ENCODE measurements around the gene TSPAN14. TPM values are rescaled to one million over a fixed set of nuclear protein-coding genes. Genes with fewer than 3 reads are reported as not detected.
A peak's percentile ranks its signal among the peaks of the same experiment; 100 is the strongest.

Gene TSPAN14
- total and polyA plus RNA-seq, 12 donors: 13.1 to 112 (median 45.5) TPM

GRCh38 chr10:80538481-80539185 is 84.5 kb downstream of the TSPAN14 start:
- no peaks in the 10 kb centered on the region for H3K36me3 ChIP-seq (replicated peaks in 1 of 2)
- intact Hi-C loops (cut with DNase I): no loop called here
- 84 to 91% (median 90%) methylated on average over 9 to 16 of the region's 16 CpGs for WGBS, 4 donors
- H3K4me1 ChIP-seq (replicated peaks in 1 of 2): no peaks in the 10 kb centered on the region
- H3K9me3 ChIP-seq (replicated peaks in 1 of 3): no peaks in the 10 kb centered on the region
- no peak overlapping the region for H3K27ac ChIP-seq
- no peak overlapping the region for H3K4me3 ChIP-seq
- TF ChIP-seq POLR2A (IDR thresholded peaks at IDR 0.05): no peak
- TF ChIP-seq CTCF (IDR thresholded peaks at IDR 0.05): no peak
- H3K27me3 ChIP-seq: no peaks in the 10 kb centered on the region
- peak in 1 of 7 donors; percentile 21 for DNase-seq

- 84 to 94% (median 85%) methylated on average over 5 to 7 of the region's 7 CpGs for WGBS, 4 donors
- Histone ChIP-seq H3K4me1 (replicated peaks in 1 of 2) (no peaks in the 10 kb centered on the region), H3K4me3 (no peak overlapping the region), H3K36me3 (replicated peaks in 1 of 2) (no peaks in the 10 kb centered on the region), H3K27me3 (no peaks in the 10 kb centered on the region), H3K9me3 (replicated peaks in 1 of 3) (no peaks in the 10 kb centered on the region), H3K27ac (no peak overlapping the region)
- DNase-seq: peak in 1 of 7 donors; percentile 34
- no peak for TF ChIP-seq CTCF (IDR thresholded peaks at IDR 0.05)
- TF ChIP-seq POLR2A (IDR thresholded peaks at IDR 0.05): no peak
- intact Hi-C loops (cut with DNase I): no loop called here
These were observed 85.4 kb downstream of the TSPAN14 start for GRCh38 chr10:80539421-80540031.

GRCh38 chr10:80540136-80540535 is 86.0 kb downstream of the TSPAN14 start:
- no peaks in the 10 kb centered on the region for H3K27me3 ChIP-seq
- H3K4me3 ChIP-seq: no peak overlapping the region
- no peaks in the 10 kb centered on the region for H3K9me3 ChIP-seq (replicated peaks in 1 of 3)
- TF ChIP-seq POLR2A (IDR thresholded peaks at IDR 0.05) (no peak), CTCF (IDR thresholded peaks at IDR 0.05) (no peak)
- peak in 1 of 7 donors; percentile 18 for DNase-seq
- intact Hi-C loops (cut with DNase I): no loop called here
- 74 to 84% (median 81%) methylated on average over 10 to 11 of the region's 11 CpGs for WGBS, 4 donors
- H3K4me1 ChIP-seq (replicated peaks in 1 of 2): no peaks in the 10 kb centered on the region
- no peak overlapping the region for H3K27ac ChIP-seq
- H3K36me3 ChIP-seq (replicated peaks in 1 of 2): no peaks in the 10 kb centered on the region

- peak in 1 of 7 donors; percentile 46 for DNase-seq
- Histone ChIP-seq H3K36me3 (replicated peaks in 1 of 2) (no peaks in the 10 kb centered on the region), H3K4me1 (replicated peaks in 1 of 2) (no peaks in the 10 kb centered on the region), H3K4me3 (no peak overlapping the region), H3K9me3 (replicated peaks in 1 of 3) (no peaks in the 10 kb centered on the region), H3K27me3 (no peaks in the 10 kb centered on the region), H3K27ac (no peak overlapping the region)
- intact Hi-C loops (cut with DNase I): no loop called here
- WGBS, 4 donors: 52 to 73% (median 67%) methylated on average over 4 to 9 of the region's 9 CpGs
- TF ChIP-seq POLR2A (IDR thresholded peaks at IDR 0.05): no peak
- TF ChIP-seq CTCF (IDR thresholded peaks at IDR 0.05): no peak
These were observed 86.5 kb downstream of the TSPAN14 start for GRCh38 chr10:80540618-80540980.

Measured in adrenal gland (tissue), 12 donors.